Stimulated activated CD4-positive, alpha-beta T cell treated with anti-CD3 and anti-CD28 coated beads, TNF-alpha, amount 100 ng/mL, for 4 hours (primary cell): ENCODE measurements around the gene NAP1L4.

Experiments used
- DNase-seq, 3 experiments: peaks; one replicate each; pipeline ENCODE4 v3.0.0-alpha.2; 2020; ENCODE audit warnings: low read depth in 3 of 3

Gene NAP1L4

GRCh38 chr11:2994336-2994730 lies 2.2 kb upstream of the NAP1L4 start:
- no peak for DNase-seq

DNA sequence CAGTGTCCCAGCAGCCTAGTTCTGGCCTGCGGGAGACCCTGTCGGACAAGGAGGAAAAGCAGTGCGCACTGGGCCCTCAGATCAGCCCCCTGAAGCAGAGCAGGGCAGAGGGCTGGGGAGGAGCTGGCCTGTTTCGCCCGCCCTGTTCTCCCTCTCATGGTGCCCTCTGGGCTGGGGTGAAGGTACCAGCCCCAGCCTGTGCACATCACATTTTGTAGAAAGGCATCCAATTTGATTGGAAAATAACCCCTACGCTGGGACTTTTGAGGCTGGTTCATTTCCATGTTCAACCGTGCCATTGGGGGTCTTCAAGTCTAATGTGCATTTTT lies 832 bp upstream of the NAP1L4 start:
- DNase-seq: no peak

DNA sequence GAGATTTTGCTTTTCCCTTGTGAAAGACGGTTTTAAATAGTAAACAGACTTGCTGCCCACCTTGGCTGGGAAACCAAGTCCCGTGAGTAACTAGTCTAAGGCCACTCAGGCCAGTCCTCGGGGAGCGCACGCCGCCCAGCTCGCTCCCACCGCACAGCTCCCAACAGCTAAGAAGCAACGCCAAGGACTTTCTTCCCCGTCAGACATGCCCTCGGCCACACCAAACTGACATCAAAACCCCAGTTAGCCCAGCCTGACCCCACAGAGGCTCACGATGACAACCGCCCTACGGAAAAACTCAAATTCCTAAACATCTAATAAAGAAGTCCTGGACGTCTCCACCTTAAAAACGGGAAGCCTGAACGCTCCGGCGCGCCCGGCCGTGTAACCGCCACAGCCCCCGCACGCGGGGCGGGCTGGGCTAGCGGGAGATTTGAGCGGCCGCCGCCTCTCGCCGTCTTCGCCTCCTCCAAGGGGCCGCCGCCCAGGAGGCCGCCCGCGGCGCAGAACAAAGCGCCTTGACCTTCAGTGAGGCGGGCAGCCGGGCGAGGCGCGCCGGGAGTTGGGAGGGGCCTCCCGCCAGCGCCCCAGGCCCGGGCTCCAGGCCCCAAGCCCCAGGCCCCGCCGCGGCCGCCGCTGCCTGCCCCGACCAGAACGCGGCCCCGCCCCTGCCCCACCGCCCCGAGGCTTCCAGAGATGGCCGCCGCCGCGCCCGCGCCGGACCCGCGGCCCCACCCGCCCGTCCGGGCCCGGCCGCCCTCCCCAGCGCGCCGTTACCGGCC lies 486 bp downstream of the NAP1L4 start:
- peak in 1 of 3 experiments; percentile 21 for DNase-seq

- no peak for DNase-seq
Observed at GRCh38 chr11:2990617-2991451, 1.3 kb downstream of the NAP1L4 start.

GRCh38 chr11:2989551-2989950 lies 2.6 kb downstream of the NAP1L4 start:
- DNase-seq: no peak

DNA sequence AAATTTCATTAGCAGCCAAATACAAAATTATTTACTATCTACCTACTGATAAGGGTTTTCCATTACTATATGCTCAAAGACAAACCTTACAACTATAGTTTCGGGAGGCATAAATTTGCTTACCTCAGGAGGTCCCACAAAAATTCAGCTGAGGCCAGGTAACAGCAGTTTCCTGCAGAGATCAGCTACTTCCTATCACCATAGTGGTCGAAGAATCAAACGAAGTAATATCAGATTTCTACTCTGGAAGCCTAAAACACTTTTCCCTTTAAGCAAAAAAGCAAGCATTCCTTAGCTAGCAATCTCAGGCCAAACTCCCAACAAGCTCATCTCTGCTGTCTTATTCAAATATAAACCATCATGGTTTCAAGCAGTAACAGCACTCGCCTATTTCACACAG lies 3.1 kb downstream of the NAP1L4 start:
- no peak for DNase-seq

DNA sequence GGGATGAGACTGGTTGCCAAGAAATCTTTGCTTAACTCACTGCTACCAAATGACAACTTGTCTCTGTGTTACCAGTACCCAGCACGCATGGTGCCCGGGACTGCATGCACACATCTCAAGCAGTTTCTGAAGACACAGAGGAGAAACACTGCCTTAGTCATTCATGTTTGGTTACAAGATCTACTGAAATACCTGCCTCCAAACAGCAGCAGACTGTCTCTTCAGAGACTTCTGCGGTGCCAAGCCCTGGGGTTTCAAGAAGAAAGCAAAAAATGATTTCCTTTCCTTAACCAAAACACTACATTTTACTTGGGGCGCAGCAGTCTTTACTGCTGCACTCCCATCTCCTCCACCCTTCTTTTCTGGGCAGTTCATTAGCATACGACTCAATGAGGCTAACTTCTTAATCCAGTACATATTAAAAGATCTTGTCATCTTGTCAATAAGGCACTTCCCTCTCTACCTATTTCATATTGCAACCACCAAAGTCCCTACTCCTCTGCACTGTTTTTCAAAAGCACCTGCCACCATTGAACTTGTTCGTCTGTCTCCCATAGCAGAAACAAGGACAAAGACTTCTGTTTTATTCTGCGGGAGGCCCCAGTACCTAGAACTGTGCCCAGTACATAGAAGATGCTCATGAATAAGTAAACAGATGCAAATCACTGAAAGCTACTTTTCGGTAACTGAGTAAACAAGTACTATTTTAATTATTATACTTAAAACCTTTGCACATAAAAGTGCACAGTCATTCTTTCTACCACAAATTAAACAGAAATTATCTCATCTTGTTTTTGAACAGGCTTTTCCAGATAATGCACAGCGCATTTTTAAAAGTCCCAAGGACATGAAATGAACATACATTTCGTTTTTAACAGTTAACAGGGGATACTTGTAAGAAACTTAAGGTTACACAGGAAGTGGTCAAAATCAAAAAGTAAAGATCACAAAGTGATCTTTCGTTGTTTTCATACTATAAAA lies 4.0 kb downstream of the NAP1L4 start:
- DNase-seq: no peak

- DNase-seq: no peak
Observed at GRCh38 chr11:2983908-2984307, 8.2 kb downstream of the NAP1L4 start.

DNA sequence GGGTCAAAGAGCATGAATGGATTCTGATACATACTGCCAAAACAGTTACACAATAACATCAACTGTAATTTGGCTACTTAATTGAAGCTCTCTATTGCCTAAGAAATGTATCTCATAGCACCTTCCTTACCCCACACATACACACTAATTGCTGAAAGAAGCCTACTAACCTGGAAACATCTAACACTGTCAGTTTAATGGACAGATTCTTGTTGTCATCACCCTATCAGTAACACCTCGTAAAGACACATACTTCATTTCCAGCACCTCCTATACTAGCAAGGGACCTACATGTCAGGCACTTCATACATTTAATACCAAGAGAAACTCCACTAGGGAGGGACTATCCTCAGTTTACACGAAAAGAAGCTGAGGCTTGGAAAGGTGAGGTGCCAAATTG lies 9.9 kb downstream of the NAP1L4 start:
- DNase-seq: no peak

DNA sequence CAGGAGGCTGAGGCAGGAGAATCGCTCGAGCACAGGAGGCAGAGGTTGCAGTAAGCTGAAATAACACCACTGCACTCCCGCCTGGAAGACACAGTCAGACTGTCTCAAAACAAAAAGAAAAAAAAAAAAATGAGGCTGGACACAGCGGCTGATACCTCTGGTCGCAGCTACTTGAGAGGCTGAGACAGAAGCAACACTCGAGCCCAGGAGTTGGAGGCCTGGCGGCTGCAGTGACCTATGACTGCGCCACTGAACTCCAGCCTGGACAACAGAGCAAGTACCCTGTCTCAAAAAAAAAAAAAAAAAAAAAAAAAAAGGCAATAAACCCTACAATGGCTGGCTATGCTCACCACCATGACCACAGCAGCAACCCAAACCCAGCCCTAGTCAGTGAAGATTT lies 11.0 kb downstream of the NAP1L4 start:
- DNase-seq: no peak

DNA sequence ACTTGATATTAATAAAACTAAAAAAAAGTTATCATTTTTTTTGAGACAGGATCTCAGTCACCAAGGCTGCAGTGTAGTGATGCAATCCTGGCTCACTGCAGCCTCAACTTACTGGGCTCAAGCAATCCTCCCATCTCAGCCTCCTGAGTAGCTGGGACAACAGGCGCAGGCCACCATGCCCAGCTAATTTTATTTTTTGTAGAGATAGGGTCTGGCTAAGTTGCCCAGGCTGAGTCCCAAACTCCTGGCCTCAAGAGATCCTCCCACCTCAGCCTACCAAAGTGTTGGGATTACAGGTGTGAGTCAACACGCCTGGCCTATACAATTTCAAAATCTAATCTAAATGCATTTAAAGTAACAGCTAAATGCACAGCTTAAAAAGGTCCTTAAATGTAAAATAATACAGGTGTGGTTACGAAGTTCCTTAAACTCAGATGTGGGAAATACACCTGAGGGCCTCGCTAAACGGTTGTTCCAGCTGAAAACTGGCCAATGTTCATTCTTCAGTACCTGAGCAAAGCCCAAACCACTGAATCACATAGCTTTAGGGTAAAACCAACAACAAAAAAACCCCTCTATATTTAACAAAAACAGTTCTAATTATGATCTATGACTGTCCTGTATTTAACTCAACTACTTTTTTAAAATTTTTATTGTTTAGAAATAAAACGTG lies 11.8 kb downstream of the NAP1L4 start:
- DNase-seq: no peak

GRCh38 chr11:2977113-2977512 lies 15.0 kb downstream of the NAP1L4 start:
- DNase-seq: no peak

- DNase-seq: no peak
Observed at GRCh38 chr11:2976294-2977063, 15.7 kb downstream of the NAP1L4 start.

GRCh38 chr11:2975594-2975993 lies 16.5 kb downstream of the NAP1L4 start:
- no peak for DNase-seq

DNA sequence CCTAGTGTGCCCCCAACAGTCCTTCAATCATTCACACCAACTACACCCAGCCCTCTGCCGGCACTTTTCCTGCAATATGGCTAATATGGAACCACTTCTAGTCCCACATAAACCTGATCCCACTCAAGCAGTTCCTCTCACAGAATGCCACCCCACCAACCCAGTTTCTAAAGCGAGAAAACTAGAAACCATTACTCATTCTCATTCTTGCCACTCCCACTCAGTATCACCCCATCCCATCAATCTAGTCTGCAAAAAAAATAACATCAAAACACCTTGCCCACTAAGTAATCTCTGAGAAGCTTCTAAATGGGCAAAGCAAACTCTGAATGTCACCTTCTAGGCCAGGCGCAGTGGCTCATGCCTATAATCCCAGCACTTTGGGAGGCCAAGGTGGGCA lies 17.9 kb downstream of the NAP1L4 start:
- no peak for DNase-seq

- no peak for DNase-seq
Observed at GRCh38 chr11:2968341-2968900, 23.7 kb downstream of the NAP1L4 start.

GRCh38 chr11:2964782-2965181 lies 27.3 kb downstream of the NAP1L4 start:
- no peak for DNase-seq

- DNase-seq: no peak
Observed at GRCh38 chr11:2963761-2964160, 28.4 kb downstream of the NAP1L4 start.

DNA sequence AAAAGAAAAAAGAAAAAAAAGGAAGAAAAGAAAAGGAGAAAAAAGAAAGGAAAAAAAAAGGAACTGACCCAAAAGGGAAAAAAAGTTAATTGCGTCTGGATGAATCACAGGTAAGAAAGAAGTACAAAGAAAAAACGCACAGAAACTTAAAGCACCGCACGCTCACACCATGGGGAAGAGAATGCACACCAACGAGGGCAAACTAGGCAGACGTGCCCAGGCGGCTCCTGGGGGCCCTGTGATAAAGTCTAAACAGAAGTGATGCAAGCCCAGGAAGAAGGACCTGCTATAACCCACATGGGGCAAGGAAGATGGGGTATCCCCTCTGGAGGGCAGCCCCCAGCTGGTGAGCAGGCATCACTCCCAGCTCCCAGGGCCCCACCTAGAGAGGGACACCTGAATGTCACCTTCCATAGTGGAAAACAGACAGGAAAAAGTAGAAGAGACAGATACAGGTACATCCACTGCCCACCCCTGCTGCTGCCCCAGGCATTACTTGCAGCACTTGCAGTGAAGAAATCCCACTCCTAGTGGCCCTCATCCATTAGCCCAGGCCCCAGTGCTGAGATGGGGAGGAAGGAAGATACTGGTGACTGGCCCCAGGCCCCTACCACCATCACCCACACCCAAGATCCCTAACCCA lies 28.9 kb downstream of the NAP1L4 start:
- no peak for DNase-seq

- DNase-seq: no peak
Observed at GRCh38 chr11:2961080-2961479, 31.0 kb downstream of the NAP1L4 start.
